Central memory CD8-positive, alpha-beta T cell (primary cell): ENCODE measurements around the gene C16orf74.

ENCODE experiments used
- ATAC-seq: fragments of 150-1000 bp; cut with Tn5 transposase; replicated peaks from 2 replicates; pipeline ENCODE4 v1.10.0; 2022; ENCODE audit warnings: mild to moderate bottlenecking, moderate FRiP score, moderate number of reproducible peaks; ENCODE audit not compliant: poor library complexity, severe bottlenecking; ENCODE audit errors: extremely low read depth
- DNase-seq, 2 donors: peaks; one replicate each; pipeline ENCODE4 v3.0.0; 2021; ENCODE audit warnings: low spot score in 2 of 2
- H3K27ac Mint-ChIP-seq: one replicate; pipeline ENCODE4 v1.8.0; 2022; ENCODE audit warnings: low read depth, mild to moderate bottlenecking, moderate library complexity, mixed read lengths
- H3K27me3 Mint-ChIP-seq: one replicate; pipeline ENCODE4 v1.8.0; 2022; ENCODE audit warnings: mixed read lengths
- H3K36me3 Mint-ChIP-seq: one replicate; pipeline ENCODE4 v1.8.0; 2022; ENCODE audit warnings: mild to moderate bottlenecking, moderate library complexity, mixed read lengths; ENCODE audit not compliant: insufficient read depth
- H3K4me1 Mint-ChIP-seq: one replicate; pipeline ENCODE4 v1.8.0; 2022; ENCODE audit warnings: mixed read lengths
- H3K4me3 Mint-ChIP-seq: one replicate; pipeline ENCODE4 v1.8.0; 2022; ENCODE audit warnings: mild to moderate bottlenecking, moderate library complexity, mixed read lengths
- H3K9me3 Mint-ChIP-seq: one replicate; pipeline ENCODE4 v1.8.0; 2022; ENCODE audit warnings: mixed read lengths

Gene C16orf74

DNA sequence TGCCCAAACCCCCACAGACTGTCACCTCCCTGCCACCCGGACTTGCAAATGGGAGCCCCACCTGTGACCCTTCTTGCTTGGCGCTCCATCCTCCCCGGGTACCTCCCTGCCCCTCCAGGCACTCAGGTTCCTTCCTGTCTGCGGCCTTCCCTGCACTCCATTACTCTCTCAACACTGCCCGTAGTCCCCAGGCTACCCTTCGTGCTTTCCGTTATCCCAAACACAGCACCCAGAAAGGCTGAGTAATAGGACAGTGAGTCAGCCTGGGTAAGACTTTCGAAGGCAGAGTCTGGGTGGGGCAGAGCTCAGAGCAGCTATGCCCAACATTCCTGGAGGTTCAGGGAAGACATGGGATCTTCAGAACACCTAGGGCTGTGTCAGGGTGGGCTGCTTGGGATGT lies 16.6 kb upstream of the C16orf74 start:
- Mint-ChIP-seq H3K27me3 (no peaks in the 10 kb centered on the region), H3K4me1 (no peaks in the 10 kb centered on the region), H3K4me3 (no peak overlapping the region), H3K27ac (no peak overlapping the region), H3K9me3 (no peaks in the 10 kb centered on the region), H3K36me3 (peaks cover 1% of the 10 kb centered on the region)
- DNase-seq (no peak), ATAC-seq (no peak)

DNA sequence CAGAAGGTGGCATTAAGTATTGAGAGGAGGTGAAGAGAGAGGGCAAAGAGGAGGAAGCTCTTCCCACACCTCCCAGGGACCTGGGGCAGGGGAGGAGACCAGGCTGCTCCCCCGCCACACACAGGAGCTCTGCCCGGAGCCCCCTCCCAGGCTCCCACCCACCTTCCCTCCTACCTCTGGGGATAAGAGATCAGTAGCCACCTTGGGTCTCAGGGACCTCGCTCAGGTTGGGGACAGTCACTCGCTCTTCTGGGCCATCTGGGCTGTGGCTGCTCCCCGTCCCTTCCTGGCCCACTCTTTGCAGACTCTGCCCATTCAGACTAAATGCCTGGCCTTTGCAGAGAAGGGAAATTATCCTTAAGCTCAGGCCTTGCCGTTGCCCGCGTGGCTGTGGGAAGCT lies 14.9 kb upstream of the C16orf74 start:
- DNase-seq, result no peak

DNA sequence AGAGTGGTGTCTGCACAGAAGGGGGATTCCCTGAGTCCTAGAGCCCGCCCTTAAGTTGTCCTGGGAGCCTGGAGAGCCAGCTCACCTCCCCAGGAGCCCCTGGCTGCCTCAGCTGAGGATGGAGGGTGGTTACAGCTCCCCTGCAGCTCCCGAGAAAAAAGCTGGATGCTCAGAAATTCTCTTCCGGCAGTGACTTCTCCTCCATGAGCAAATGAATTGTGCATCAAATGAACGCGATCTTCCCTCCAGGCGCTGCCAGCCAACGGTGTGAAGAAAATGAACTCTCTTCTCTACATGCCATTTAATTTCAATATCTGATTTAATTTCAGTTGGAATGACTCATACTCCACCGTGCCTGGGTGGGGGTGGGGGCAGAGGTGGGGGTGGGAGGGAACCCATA lies 14.3 kb upstream of the C16orf74 start:
- ATAC-seq (no peak), DNase-seq (no peak)
- Mint-ChIP-seq H3K4me1 (no peaks in the 10 kb centered on the region), H3K36me3 (peaks cover 1% of the 10 kb centered on the region), H3K27ac (no peak overlapping the region), H3K9me3 (no peaks in the 10 kb centered on the region), H3K4me3 (no peak overlapping the region), H3K27me3 (peaks cover 1% of the 10 kb centered on the region)

More for the DNA sequence above, 14.9 kb upstream of the C16orf74 start:
- Mint-ChIP-seq H3K27me3 (no peaks in the 10 kb centered on the region), H3K27ac (no peak overlapping the region), H3K4me1 (no peaks in the 10 kb centered on the region), H3K4me3 (no peak overlapping the region), H3K36me3 (peaks cover 1% of the 10 kb centered on the region), H3K9me3 (no peaks in the 10 kb centered on the region)
- ATAC-seq, result no peak

DNA sequence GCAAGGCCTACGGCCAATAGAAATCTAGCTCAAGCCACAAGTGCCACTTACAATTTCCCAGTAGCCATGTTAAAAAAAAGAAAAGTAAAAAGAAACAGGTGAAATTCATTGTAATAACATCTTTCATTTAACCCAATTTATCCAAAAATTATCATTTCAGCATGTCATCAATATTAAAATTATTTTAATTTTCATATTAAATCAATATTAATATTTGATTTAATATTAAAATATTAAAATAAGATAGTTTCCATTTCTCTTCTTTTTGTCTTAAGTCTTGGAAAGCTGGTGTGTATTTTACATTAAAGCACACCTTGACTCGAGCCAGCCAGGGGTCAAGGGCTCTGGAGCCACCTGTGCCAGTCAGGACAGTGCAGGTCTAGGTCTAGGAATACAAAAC lies 12.7 kb upstream of the C16orf74 start:
- H3K4me3 Mint-ChIP-seq, result no peak overlapping the region
- H3K9me3 Mint-ChIP-seq, result no peaks in the 10 kb centered on the region
- H3K36me3 Mint-ChIP-seq, result peaks cover 1% of the 10 kb centered on the region
- ATAC-seq (no peak), DNase-seq (no peak)
- H3K27me3 Mint-ChIP-seq, result peaks cover 17% of the 10 kb centered on the region
- peaks cover 8% of the 10 kb centered on the region for H3K4me1 Mint-ChIP-seq
- no peak overlapping the region for H3K27ac Mint-ChIP-seq

DNA sequence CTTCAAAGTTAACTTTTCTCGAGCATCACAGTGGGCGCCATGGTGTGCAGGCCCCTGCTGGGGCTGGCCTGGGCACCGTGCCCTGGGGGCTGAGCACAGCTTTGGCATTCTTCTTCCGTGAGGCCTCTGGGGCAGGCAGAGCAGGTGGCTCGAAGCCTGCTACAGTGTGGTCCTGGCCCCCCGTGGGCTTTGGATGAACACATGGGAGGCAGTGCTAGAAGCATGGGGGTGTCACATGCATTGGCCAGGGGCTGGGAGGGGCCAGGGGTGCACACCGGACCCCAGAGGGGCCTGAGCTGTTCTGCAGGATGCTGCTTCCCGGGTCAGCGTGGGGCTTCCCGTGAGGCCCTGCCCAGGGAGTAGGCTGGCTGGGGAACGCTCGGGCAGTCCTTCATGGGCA lies 12.1 kb upstream of the C16orf74 start:
- DNase-seq (no peak), ATAC-seq (no peak)
- H3K27ac Mint-ChIP-seq, result no peak overlapping the region
- H3K27me3 Mint-ChIP-seq, result peaks cover 20% of the 10 kb centered on the region
- peaks cover 1% of the 10 kb centered on the region for H3K36me3 Mint-ChIP-seq
- peaks cover 9% of the 10 kb centered on the region for H3K4me1 Mint-ChIP-seq
- no peaks in the 10 kb centered on the region for H3K9me3 Mint-ChIP-seq
- H3K4me3 Mint-ChIP-seq, result no peak overlapping the region

DNA sequence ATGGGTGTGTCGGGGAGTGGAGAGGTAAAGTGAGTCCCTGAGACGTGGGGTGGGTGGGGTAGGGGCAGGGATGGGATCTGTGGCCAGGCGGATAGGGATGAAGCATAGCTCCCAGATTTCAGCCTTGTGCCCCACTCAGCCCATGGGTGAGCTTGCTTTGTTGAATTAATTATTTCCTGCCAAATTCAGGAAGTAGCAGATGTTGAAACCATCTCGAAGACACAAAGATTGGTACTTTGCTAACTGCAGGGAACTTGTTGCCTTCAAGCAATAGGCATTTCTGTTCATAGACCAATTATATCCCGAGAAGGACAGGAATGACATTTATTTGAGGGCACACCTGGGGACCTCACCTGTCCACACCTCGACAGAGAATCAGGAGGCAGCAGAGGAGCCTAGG lies 11.0 kb upstream of the C16orf74 start:
- no peak overlapping the region for H3K4me3 Mint-ChIP-seq
- DNase-seq (no peak), ATAC-seq (no peak)
- no peaks in the 10 kb centered on the region for H3K9me3 Mint-ChIP-seq
- H3K27me3 Mint-ChIP-seq, result peaks cover 20% of the 10 kb centered on the region
- H3K4me1 Mint-ChIP-seq, result peaks cover 9% of the 10 kb centered on the region
- no peak overlapping the region for H3K27ac Mint-ChIP-seq
- peaks cover 1% of the 10 kb centered on the region for H3K36me3 Mint-ChIP-seq

DNA sequence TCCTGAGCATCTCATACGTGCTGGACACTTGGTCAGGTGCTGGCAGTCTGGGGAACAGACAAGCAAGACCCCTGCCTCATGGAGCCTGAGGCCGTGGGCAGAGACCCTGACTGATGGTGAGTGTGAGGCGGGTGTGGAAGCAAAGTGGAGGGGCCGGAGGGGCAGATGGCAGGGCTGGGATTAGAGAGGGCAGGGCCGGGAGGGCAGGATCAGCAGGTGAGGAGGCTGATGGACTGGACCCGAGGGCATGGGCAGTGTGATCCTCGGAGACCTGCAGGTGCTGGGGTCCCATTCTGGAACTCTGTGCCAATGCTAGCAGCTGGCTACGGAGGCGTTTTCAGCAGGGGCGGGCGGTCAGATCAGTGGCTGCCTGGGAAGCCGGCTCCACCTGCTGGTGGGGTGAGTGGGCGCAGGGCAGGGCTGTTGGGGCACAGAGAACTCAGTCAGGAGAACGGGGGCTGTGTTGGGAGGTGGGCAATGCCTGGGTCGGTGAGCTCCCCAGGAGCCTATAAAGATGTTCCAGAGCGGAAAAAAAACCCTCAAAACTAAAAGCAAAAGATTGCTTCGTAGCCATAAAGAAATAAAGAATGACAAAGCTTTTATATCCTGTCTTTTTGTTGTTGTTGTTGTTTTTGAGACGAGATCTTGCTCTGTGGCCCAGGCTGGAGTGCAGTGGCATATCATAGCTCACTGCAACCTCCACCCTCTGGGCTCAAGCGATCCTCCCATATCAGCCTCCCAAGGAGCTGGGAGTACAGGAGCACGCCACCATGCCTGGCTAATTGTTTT lies 8.9 kb upstream of the C16orf74 start:
- Mint-ChIP-seq H3K9me3 (no peaks in the 10 kb centered on the region), H3K36me3 (peaks cover 3% of the 10 kb centered on the region), H3K27me3 (peaks cover 29% of the 10 kb centered on the region), H3K4me3 (no peak overlapping the region), H3K4me1 (peaks cover 9% of the 10 kb centered on the region), H3K27ac (no peak overlapping the region)
- ATAC-seq, result no peak
- DNase-seq, result peak in 1 of 2 donors; percentile 19

GRCh38 chr16:85759136-85759535 lies 8.2 kb upstream of the C16orf74 start:
- Mint-ChIP-seq H3K27me3 (peaks cover 29% of the 10 kb centered on the region), H3K4me1 (peaks cover 9% of the 10 kb centered on the region), H3K9me3 (no peaks in the 10 kb centered on the region), H3K4me3 (no peak overlapping the region), H3K36me3 (peaks cover 3% of the 10 kb centered on the region), H3K27ac (no peak overlapping the region)
- no peak for ATAC-seq
- DNase-seq, result no peak

GRCh38 chr16:85757341-85757822 lies 6.5 kb upstream of the C16orf74 start:
- no peak for ATAC-seq
- peaks cover 9% of the 10 kb centered on the region for H3K4me1 Mint-ChIP-seq
- peaks cover 39% of the 10 kb centered on the region for H3K27me3 Mint-ChIP-seq
- H3K4me3 Mint-ChIP-seq, result no peak overlapping the region
- DNase-seq, result no peak
- H3K9me3 Mint-ChIP-seq, result no peaks in the 10 kb centered on the region
- peak overlapping the region; percentile 22 for H3K27ac Mint-ChIP-seq
- peaks cover 2% of the 10 kb centered on the region for H3K36me3 Mint-ChIP-seq

DNA sequence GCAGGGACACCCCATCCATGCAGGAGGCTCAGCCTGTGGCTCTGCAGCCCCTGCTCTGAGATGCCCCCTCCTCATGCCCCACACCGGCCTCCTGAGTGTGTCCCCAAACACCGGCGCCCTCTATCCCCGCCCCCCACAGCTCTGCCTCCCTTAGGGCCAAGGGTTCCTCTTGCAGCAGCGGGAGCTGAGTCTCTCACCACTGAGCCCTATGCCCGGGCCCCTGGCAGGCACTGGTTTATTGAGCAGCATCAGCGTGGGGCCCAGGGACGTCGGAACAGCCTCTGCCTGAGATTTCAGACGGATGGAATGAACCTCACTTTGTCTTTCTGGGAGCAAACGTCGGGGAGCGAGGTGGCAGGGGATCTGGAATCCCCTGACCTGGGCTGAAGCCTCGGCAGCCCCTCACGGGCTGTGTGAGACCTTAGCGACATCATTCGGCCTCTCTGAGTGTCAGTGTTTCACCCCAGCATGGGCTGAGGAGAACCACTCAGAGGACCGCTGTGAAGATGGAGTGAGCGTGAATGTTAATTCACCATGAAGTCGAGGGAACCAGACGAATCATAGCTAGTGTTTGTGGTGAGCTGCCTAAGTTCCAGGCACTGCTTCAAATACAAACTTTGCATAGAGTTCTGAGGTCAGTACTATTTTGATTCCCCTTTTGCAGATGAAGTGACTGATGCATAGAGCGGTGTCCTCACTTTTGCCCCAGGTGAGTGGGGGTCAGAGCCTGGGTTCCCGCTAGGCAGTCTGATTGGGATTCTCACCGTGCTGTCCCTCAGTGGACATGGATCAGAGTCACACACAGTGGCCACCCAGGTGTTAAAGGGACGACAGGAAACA lies 5.3 kb upstream of the C16orf74 start:
- peaks cover 9% of the 10 kb centered on the region for H3K4me1 Mint-ChIP-seq
- H3K36me3 Mint-ChIP-seq, result peaks cover 2% of the 10 kb centered on the region
- H3K9me3 Mint-ChIP-seq, result no peaks in the 10 kb centered on the region
- H3K27ac Mint-ChIP-seq, result peak overlapping the region; percentile 62
- H3K27me3 Mint-ChIP-seq, result peaks cover 49% of the 10 kb centered on the region
- DNase-seq, result no peak
- ATAC-seq, result peak; percentile 46
- H3K4me3 Mint-ChIP-seq, result no peak overlapping the region

DNA sequence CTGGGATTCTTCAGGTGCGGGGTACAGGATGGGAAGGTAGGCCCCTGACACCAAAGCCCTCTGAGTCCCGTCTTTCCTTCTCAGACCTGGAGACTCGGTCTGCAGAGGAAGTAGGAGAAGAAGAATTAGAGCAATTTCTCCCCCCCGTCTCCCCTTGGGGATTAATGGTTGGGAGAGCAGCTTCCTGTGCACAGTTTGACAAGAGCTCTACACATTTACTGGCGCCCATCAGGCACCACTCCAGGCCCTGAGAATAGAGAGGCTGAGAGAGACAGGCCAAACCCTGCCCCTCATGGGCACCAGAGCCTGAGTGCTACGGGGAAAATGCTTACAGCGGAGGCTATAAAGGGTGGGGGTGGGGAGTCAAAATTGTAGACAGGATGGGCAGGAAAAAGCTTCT lies 3.5 kb upstream of the C16orf74 start:
- Mint-ChIP-seq H3K27me3 (peaks cover 49% of the 10 kb centered on the region), H3K4me3 (no peak overlapping the region), H3K4me1 (peaks cover 14% of the 10 kb centered on the region), H3K9me3 (no peaks in the 10 kb centered on the region), H3K36me3 (peaks cover 2% of the 10 kb centered on the region), H3K27ac (no peak overlapping the region)
- DNase-seq, result no peak
- no peak for ATAC-seq

- no peak overlapping the region for H3K27ac Mint-ChIP-seq
- peaks cover 2% of the 10 kb centered on the region for H3K36me3 Mint-ChIP-seq
- no peak overlapping the region for H3K4me3 Mint-ChIP-seq
- peaks cover 45% of the 10 kb centered on the region for H3K27me3 Mint-ChIP-seq
- H3K4me1 Mint-ChIP-seq, result peaks cover 10% of the 10 kb centered on the region
- DNase-seq, result no peak
- no peak for ATAC-seq
- H3K9me3 Mint-ChIP-seq, result no peaks in the 10 kb centered on the region
Observed at GRCh38 chr16:85753976-85754375, 3.1 kb upstream of the C16orf74 start.

- Mint-ChIP-seq H3K27me3 (peaks cover 41% of the 10 kb centered on the region), H3K36me3 (peaks cover 2% of the 10 kb centered on the region), H3K27ac (no peak overlapping the region), H3K9me3 (no peaks in the 10 kb centered on the region), H3K4me1 (peaks cover 6% of the 10 kb centered on the region), H3K4me3 (no peak overlapping the region)
- ATAC-seq (no peak), DNase-seq (no peak)
Observed at GRCh38 chr16:85753559-85753958, 2.7 kb upstream of the C16orf74 start.
